Measurements from ENCODE around the gene FLNB. TPM values are rescaled to one million over a fixed set of nuclear protein-coding genes. Genes with fewer than 3 reads are reported as not detected.

Gene FLNB
- total and polyA plus RNA-seq, 2 of the 8 experiments (the other 6 are each of a cell fraction or from before 2014, with no cell fraction given): 72.3 to 118 TPM

DNA sequence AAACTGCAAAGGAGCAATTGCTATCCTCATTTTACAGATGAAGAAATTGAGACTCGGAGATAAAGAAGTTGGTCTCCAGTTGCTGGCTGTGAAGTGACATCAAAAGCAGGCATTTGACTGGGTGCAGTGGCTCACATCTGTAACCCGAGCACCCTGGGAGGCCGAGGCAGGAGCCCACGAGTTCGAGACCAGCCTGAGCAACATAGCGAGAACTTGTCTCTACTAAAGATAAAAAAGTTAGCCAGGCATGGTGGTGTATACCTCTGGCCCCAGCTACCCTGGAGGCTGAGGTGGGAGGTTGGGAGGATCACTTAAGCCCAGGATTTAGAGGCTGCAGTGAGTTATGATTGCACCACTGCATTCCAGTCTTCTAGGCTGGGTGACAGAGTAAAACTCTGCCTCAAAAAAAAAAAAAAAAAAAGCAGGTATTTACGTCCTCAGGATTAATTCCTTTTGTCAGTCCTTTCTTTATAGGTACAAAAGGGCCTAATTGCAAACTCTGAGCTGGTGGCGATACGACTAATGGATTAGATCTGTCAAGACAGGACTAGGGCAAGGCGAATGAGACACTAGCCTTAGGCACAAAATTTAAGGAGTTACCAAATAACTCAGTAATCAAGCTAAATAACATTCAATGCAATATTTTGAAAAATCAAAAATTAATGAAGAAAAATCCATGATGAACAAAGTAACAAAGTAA, 208.4 kb downstream of the FLNB start (continued):
- TF ChIP-seq, protein P1, sequence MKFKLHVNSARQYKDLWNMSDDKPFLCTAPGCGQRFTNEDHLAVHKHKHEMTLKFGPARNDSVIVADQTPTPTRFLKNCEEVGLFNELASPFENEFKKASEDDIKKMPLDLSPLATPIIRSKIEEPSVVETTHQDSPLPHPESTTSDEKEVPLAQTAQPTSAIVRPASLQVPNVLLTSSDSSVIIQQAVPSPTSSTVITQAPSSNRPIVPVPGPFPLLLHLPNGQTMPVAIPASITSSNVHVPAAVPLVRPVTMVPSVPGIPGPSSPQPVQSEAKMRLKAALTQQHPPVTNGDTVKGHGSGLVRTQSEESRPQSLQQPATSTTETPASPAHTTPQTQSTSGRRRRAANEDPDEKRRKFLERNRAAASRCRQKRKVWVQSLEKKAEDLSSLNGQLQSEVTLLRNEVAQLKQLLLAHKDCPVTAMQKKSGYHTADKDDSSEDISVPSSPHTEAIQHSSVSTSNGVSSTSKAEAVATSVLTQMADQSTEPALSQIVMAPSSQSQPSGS (IDR thresholded peaks at IDR 0.05; ENCODE audit: low read length): no peak
- TF ChIP-seq, protein P2, sequence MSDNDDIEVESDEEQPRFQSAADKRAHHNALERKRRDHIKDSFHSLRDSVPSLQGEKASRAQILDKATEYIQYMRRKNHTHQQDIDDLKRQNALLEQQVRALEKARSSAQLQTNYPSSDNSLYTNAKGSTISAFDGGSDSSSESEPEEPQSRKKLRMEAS (IDR thresholded peaks at IDR 0.05): no peak
